GM12801 (cell line): Measurements from ENCODE around the gene TM7SF2.

Source experiments
- CTCF ChIP-seq: IDR thresholded peaks from one replicate; pipeline ENCODE4 v1.5.1; 2011; ENCODE audit warnings: control low read depth; ENCODE audit not compliant: insufficient read length; ENCODE audit errors: extremely low read depth

TM7SF2 gene

GRCh38 chr11:65124480-65125196, 13.0 kb downstream of the TM7SF2 start:
- TF ChIP-seq CTCF = no peak

GRCh38 chr11:65125197-65126056, 13.8 kb downstream of the TM7SF2 start:
- no peak for TF ChIP-seq CTCF

- no peak for TF ChIP-seq CTCF
Observed at GRCh38 chr11:65126624-65127274, 15.1 kb downstream of the TM7SF2 start.

GRCh38 chr11:65127473-65128181, 16.0 kb downstream of the TM7SF2 start:
- TF ChIP-seq CTCF = no peak

- TF ChIP-seq CTCF = no peak
Observed at GRCh38 chr11:65128182-65129145, 16.8 kb downstream of the TM7SF2 start.

GRCh38 chr11:65129649-65130441, 18.2 kb downstream of the TM7SF2 start:
- no peak for TF ChIP-seq CTCF
